HTERT RPE-1 (cell line): ENCODE data around the gene EZR.

Source experiments
- in situ Hi-C: fragments of 300-500 bp; cut with MboI; formaldehyde crosslinking; loops from 4 replicates; pipeline ENCODE4 v1.14.3; 2020; ENCODE audit warnings: low sequenced_read_pairs

Gene EZR

DNA sequence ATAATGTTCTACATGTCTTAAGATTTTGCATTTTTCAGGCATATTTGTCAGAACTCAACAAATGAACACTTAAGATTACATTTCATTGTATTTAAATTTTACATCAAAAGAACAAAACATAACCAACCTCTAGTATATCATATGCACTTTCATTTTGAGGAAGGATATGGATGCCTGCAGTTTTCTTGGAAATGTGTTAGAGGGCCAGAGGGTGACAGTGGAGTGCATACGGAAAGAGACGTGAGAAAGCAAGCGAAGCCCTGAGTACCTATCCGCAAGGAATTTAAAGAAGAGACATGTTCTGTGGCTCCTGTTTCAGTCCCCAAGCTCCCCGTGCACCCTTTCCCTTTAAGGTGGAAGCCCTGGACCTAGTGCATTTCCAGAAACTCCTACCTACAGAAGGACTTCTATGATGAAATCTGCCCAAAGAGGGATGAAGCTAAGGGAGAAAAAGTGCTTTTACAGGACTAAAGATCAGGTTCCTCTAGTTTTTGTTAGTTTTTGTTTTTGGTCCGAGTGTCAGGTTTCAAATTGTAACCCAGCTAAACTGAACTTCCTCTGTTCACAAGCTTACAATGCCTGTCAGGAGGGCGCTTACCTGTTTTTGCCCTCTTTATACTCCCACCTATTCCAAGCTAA lies 38.8 kb downstream of the EZR start:
- in situ Hi-C loops, result no loop called here

- in situ Hi-C loops, result no loop called here
Measured at GRCh38 chr6:158778005-158778527, 41.1 kb downstream of the EZR start.

- in situ Hi-C loops, result no loop called here
Measured at GRCh38 chr6:158777510-158777909, 41.7 kb downstream of the EZR start.

DNA sequence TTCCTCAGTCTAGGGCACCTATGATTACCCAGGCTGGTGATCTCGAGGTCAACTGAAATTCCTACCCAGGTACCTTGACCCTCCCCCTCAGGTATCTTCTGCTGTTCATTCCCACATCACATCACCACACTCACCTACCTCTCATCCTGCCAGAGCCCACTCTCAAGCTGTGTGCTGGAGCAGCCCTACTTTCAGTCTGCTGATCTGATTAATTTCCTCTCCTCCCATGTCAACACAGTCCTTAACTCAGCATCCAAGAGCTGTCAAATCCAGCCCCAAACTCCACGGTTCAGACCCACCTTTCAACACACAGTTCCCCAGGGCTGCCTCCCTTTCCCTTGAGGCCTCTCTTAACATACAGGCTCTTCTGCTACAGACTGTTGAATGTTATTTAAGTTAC lies 42.4 kb downstream of the EZR start:
- in situ Hi-C loops, result no loop called here

- in situ Hi-C loops, result no loop called here
Measured at GRCh38 chr6:158775832-158776231, 43.3 kb downstream of the EZR start.

DNA sequence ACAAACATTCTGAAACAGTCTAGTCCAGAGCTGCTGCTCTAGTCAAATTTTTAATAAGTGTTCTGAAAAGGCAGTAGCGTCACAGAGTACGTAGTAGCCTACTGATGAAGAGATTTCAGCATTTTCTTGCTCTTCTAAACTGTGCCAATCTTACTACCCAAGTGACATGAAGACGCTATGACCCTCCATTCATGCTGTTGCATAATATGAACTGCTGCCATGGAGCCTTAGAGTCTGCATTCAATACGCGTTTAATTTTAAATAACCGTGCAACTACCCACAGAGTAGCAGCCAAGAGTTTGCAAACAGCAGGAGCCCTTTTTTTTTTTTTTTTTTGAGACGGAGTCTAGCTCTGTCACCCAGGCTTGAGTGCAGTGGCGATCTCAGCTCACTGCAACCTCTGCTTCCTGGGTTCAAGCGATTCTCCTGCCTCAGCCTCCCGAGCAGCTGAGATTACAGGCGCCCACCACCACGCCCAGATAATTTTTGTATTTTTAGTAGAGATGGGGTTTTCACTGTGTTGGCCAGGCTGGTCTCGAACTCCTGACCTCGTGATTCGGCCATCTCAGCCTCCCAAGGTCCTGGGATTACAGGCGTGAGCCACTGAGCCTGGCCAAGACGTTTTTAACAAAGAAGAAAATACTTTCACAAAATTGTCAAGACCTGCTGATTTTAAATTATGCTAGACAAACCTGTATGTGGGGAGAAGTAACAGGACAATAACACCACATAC lies 44.3 kb downstream of the EZR start:
- in situ Hi-C loops, result no loop called here

DNA sequence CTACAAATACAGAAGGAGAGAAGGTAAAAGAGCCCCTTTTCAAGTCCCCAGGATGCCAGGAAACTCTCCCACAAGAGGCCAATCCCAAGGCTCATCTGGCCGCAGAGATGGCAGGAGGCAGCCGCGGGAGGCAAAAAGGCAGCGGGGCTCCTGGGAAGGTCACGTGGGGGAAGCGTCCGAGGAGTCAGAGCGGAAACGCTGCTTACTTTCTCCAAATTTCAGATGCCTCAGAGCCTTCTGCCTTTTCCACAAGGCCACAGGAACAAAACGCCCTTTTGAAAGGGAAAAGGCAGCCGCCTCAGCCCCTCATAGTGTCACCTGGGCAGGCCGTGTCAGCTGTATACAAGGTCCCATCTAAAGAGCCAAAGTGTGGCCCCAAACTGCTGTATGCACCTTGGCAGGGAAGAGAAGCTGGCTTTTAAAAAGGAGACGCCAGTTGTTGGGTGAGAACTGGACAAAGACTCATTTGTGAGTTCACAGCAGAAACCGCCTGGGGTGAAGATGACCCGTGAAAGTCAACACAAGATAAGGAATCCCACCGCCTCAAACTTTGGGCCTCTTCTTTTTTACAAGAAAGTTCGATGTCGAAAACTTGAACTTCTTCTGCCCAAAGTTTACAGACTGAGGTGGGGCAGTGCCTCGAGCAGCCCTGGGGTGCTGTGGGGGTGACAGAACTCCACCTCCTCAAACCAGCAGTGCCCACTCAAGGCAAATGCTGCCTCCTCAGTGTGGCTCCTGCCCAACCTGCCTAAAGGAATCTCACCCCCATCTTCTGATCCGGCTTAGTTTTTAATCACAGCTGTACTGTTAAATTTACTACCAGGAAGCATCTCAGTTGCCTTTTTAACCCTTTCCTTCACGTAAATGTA lies 45.4 kb downstream of the EZR start:
- in situ Hi-C loops, result no loop called here

DNA sequence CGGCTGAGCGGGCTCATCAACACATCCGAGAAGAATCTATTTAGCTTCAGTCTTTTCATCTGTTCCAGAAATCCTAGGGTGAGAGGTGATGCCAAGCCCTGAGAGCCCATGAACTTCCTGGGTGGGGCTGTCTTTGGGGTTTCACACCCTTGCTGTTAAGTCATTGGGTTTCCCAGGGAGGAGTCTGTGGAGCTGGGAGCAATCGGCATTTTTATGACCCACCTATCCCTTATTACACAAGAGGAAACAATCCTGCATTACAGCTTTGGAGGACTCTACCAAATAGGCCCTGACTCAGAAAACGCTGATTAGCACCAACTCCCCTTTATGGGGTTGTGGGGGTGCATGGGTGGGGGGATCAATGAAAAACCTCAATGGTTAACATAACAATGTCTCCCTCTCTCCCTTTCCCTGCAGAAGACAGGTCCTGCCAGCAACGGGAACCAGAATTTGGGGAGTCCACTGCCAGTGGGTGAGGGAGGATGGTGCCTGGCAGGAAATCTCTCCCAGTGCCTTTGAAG lies 46.3 kb downstream of the EZR start:
- in situ Hi-C loops, result no loop called here

DNA sequence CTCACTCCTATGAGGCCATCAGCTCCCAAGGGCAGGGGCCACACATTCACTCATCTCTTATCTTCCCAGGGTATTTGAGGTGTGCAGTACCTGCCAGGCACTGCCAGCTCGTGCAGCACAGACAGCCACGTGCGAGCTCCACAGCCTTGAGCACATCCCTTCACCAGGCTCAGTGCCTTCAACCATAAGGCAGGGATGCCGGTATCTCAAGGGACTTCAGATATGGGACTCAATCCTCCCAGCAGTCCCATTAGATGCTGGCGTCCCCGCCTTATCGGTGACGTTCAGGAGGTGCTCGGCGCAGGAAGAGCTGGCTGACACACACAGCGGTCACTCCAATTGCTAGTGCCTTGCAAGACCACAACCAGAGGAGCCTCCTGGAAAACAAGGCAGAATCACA lies 47.0 kb downstream of the EZR start:
- in situ Hi-C loops, result no loop called here

- in situ Hi-C loops, result no loop called here
Measured at GRCh38 chr6:158771399-158772152, 47.6 kb downstream of the EZR start.

DNA sequence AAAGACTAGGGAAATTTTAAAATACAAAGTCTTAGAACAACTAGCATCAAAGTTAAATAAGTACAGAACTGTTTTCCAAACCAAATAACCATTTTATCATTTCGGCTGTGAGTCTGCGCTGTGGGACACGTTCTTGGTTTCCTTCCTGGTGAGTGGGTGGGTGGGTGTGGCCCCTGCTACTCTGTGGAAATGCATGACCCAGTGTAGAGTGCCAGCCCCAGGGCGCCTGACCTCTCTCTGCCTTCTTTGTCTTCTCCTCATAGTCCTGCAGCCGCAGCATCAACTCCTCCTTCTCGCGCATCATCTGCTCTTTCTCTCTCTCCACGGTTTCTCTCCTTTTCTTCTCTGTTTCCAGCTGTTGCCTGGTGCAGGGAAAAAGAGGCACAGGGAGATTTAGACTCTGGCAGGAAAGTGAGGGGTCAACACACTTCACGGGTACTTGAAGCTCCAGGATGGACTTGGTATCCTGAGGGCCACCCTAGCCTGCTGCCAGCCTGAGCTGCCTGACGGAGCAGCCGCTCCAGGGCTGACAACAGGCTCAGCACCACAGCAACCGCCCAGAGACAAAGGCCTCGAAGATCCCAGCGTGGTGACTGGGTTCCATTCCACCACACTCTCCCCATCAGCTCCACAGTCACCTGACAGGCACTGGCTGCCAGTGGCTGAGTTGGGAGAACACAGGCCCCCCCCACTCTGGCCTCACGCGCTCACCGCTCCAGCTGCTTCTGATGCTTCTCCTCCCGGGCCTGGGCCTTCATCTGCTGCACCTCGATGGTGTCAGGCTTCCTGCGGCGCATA lies 48.4 kb downstream of the EZR start:
- in situ Hi-C loops, result no loop called here

GRCh38 chr6:158769771-158770432 lies 49.3 kb downstream of the EZR start:
- in situ Hi-C loops, result no loop called here

GRCh38 chr6:158769234-158769770 lies 49.9 kb downstream of the EZR start:
- in situ Hi-C loops, result no loop called here

DNA sequence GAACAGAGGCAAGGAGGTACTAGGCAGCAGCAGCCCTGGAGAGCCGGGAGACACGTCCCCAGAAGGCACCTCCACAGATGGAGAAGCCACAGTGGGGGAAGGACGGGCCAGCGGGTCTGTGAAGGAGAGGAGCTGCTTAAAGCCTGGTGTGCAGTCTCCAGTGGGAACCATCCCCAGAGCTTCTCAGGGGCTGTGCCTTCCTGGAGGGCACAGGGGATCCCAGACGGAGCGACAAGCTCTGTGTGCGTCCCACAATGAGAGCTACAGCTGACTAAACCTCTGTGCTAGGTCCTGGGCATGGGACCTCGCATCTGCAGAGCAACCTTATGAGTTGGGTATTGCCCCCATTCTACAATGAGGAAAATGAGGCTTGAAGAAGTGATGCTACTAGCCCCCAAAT lies 50.7 kb downstream of the EZR start:
- in situ Hi-C loops, result no loop called here

DNA sequence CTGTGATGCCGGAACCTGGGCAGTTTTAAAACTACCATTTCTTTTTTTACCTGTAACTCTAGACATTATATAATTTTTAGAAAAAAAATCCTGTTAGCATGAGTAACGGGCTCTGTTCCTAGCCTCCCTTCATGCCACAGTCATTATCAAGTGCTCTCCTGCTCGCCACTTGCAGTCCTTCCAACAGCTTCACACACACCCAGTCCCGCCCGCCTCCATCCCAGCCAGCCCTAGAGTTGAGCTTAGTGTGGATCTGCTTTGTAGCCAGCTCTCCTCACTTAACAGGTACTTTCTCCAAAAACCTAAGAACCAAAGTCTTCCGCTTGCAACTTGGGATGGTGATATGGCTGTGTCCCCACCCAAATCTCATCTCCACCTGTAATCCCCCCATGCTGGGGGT lies 51.5 kb downstream of the EZR start:
- in situ Hi-C loops, result no loop called here

GRCh38 chr6:158766621-158767455 lies 52.3 kb downstream of the EZR start:
- in situ Hi-C loops, result no loop called here

DNA sequence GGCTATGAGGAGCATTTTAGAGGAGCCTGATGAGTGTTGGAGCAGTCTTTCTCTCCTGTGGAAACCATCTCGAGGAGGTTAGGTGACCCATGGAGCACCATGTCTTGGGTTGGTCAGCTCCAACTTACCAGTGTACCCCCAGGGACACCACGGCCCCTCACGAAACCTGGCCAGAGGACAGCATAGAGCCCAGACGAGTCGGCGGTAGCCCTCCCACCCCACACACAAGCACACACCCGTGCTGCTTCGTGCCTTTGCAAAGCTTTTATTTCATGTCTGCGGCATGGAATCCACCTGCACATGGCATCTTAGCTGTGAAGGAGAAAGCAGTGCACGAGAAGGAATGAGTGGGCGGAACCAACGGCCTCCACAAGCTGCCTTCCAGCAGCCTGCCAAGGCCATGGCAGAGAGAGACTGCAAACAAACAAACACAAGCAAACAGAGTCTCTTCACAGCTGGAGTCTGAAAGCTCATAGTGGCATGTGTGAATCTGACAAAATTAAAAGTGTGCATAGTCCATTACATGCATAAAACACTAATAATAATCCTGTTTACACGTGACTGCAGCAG lies 53.6 kb downstream of the EZR start:
- in situ Hi-C loops, result no loop called here

DNA sequence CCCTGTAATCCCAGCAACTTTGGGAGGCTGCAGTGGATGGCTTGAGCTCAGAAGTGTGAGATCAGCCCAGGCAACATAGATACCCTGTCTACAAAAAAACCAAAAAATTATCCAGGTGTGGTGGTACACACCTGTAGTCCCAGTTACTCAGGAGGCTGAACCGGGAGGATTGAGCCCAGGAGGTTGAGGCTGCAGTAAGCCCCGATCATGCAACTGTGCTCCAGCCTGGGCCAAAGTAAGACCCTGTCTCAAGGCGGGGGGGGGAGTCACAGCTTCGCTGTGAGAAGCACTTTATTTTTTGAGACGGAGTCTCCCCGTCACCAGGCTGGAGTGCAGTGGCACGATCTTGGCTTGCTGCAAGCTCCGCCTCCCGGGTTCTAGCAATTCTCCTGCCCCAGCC lies 54.2 kb downstream of the EZR start:
- in situ Hi-C loops, result no loop called here
